ENCODE results near the gene AKNAD1. TPM values are rescaled to one million over a fixed set of nuclear protein-coding genes. Genes with fewer than 3 reads are reported as not detected.

AKNAD1 gene
- total and polyA plus RNA-seq, 10 of the 15 experiments (the other 5 are each of a cell fraction or from before 2014, with no cell fraction given) = 0.05 to 0.13 (median 0.10) TPM; not detected in 7

GRCh38 chr1:108826081-108826635 lies 30.7 kb downstream of the AKNAD1 start:
- CTCF ChIA-PET = interaction anchor here (0.6 to 9.1 kb wide), 15 partner anchors 11 to 465 kb away, joined by 3 to 323 read pairs (median 4); a partner anchor contains a TSS
- Histone ChIP-seq H2AFZ (ENCODE audit: control insufficient read depth, low read depth, low read length) (no peak overlapping the region), H3K9ac (ENCODE audit: control insufficient read depth, insufficient read depth, low read length) (no peak overlapping the region), H3K27me3 (replicated peaks in 1 of 2; ENCODE audit: control insufficient read depth in 2 of 2, insufficient read depth in 2 of 2, low read length in 1 of 2) (no peaks in the 10 kb centered on the region), H3K27ac (ENCODE audit: control insufficient read depth, insufficient read depth) (no peak overlapping the region), H3K4me2 (ENCODE audit: control insufficient read depth, insufficient read depth) (no peak overlapping the region), H3K79me2 (ENCODE audit: control insufficient read depth, insufficient read depth, low read length) (no peaks in the 10 kb centered on the region), H3K4me3 (no peak overlapping the region), H3K4me1 (ENCODE audit: control insufficient read depth, insufficient read depth, low read length) (no peaks in the 10 kb centered on the region), H3K9me3 (replicated peaks; ENCODE audit: control insufficient read depth, insufficient read depth, low read length) (no peaks in the 10 kb centered on the region), H4K20me1 (ENCODE audit: control insufficient read depth, insufficient read depth) (no peaks in the 10 kb centered on the region), H3K36me3 (ENCODE audit: control insufficient read depth in 2 of 2, insufficient read depth in 2 of 2, low read length in 1 of 2) (no peaks in the 10 kb centered on the region)
- FAIRE-seq (no peak), ATAC-seq (peak; percentile 23; the same call in 2 of the 3 replicates), DNase-seq (ENCODE audit: low read depth, low spot score) (no peak)
- RAD21 ChIA-PET (ENCODE audit: unreplicated experiment) = interaction anchor here (1.6 to 6.7 kb wide), 4 partner anchors 71 to 286 kb away, joined by 6 to 92 read pairs (median 10); partner anchors contain the start of gene PRPF38B
- SMC1A ChIA-PET (ENCODE audit: uncharacterized antibody, unreplicated experiment) = interaction anchor here (1.4 to 7.0 kb wide), 4 partner anchors 10 to 285 kb away, joined by 3 to 118 read pairs (median 20); a partner anchor contains a TSS
- no TSS peak for BruUV-seq (replicated peaks)
- POLR2A ChIA-PET = interaction anchor here (0.6 to 1.2 kb wide), 5 partner anchors 24 to 214 kb away, joined by 3 to 9 read pairs (median 3); no protein-coding TSS in a partner anchor
- 63% methylated on average over 3 of the region's 3 CpGs for WGBS (ENCODE audit: insufficient coverage, insufficient replicate concordance, low lambda C conversion rate, missing lambda C conversion rate)
- intact Hi-C loops (cut with micrococcal nuclease; ENCODE audit: unreplicated experiment) (loop anchor here (5.0 kb wide), 1 partner anchor 51 kb away; the partner anchor contains the start of gene GPSM2), in situ Hi-C loops (cut with MboI) (no loop called here)
- TF ChIP-seq E2F8 (IDR thresholded peaks at IDR 0.05; ENCODE audit: low read depth, partially characterized antibody) (no peak), EGR1 (IDR thresholded peaks at IDR 0.05; ENCODE audit: borderline replicate concordance in 1 of 2, low read depth in 2 of 2, low read length in 2 of 2) (no peak), MTA2 (IDR thresholded peaks at IDR 0.05; ENCODE audit: low read depth) (no peak), SMC3 (IDR thresholded peaks at IDR 0.05; ENCODE audit: borderline replicate concordance, low read length) (no peak), MYC (IDR thresholded peaks at IDR 0.05; ENCODE audit: insufficient read depth, insufficient read length, insufficient replicate concordance, low read length, severe bottlenecking) (no peak), KDM1A (IDR thresholded peaks at IDR 0.05; ENCODE audit: borderline replicate concordance) (no peak), YBX1 (IDR thresholded peaks at IDR 0.05) (no peak), NFXL1 (IDR thresholded peaks at IDR 0.05; ENCODE audit: borderline replicate concordance) (no peak), PKNOX1 (IDR thresholded peaks at IDR 0.05) (no peak), HDAC6 (IDR thresholded peaks at IDR 0.05; ENCODE audit: unreplicated experiment) (no peak), SIN3A (IDR thresholded peaks at IDR 0.05; ENCODE audit: low read depth, low read length) (no peak), STAT1 (conservative IDR thresholded peaks at IDR 0.05) (no peak), SREBF1 (IDR thresholded peaks at IDR 0.05; ENCODE audit: low read length) (no peak), PBX3 (IDR thresholded peaks at IDR 0.05; ENCODE audit: insufficient replicate concordance, low read depth, low read length) (no peak), PAX5 (IDR thresholded peaks at IDR 0.05; ENCODE audit: borderline replicate concordance, low read depth, low read length) (no peak)
- TF ChIP-seq, protein P1, sequence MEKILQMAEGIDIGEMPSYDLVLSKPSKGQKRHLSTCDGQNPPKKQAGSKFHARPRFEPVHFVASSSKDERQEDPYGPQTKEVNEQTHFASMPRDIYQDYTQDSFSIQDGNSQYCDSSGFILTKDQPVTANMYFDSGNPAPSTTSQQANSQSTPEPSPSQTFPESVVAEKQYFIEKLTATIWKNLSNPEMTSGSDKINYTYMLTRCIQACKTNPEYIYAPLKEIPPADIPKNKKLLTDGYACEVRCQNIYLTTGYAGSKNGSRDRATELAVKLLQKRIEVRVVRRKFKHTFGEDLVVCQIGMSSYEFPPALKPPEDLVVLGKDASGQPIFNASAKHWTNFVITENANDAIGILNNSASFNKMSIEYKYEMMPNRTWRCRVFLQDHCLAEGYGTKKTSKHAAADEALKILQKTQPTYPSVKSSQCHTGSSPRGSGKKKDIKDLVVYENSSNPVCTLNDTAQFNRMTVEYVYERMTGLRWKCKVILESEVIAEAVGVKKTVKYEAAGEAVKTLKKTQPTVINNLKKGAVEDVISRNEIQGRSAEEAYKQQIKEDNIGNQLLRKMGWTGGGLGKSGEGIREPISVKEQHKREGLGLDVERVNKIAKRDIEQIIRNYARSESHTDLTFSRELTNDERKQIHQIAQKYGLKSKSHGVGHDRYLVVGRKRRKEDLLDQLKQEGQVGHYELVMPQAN (conservative IDR thresholded peaks at IDR 0.05) = no peak

Measured in GM12878 (cell line).